Thymus (tissue), 2 donors: Measurements from ENCODE around the gene GNG10. TPM values are rescaled to one million over a fixed set of nuclear protein-coding genes. Genes with fewer than 3 reads are reported as not detected.

ENCODE experiments used
- polyA plus RNA-seq: library from polyadenylated mRNA; stranded (reverse); fragments of 200-250 nt; gene quantifications from one replicate; pipeline ENCODE4 v1.2.3, GENCODE V29; 2013
- total RNA-seq: library from RNA; stranded (reverse); fragments of 120-200 nt; gene quantifications from one replicate; pipeline ENCODE4 v1.2.4, GENCODE V29; 2013
- donor health status: healthy.

The GNG10 gene
- total and polyA plus RNA-seq, 2 donors: 19.5 to 68.0 TPM

Other genes starting within 250 kb of the GNG10 start
- 24.2 TPM for gene ECPAS, start 177.2 kb upstream of the GNG10 start, total RNA-seq
- 21.3 TPM for gene ECPAS, start 177.2 kb upstream of the GNG10 start, polyA plus RNA-seq
- gene ZNF483, start 136.4 kb upstream of the GNG10 start, total RNA-seq: 2.6 TPM
- gene ZNF483, start 136.4 kb upstream of the GNG10 start, polyA plus RNA-seq: 1.1 TPM
- 8.0 TPM for gene PTGR1, start 62.0 kb upstream of the GNG10 start, total RNA-seq
- gene PTGR1, start 62.0 kb upstream of the GNG10 start, polyA plus RNA-seq: 16.5 TPM
- gene DNAJC25, start 30.3 kb upstream of the GNG10 start, total RNA-seq: 3.5 TPM
- 8.8 TPM for gene DNAJC25, start 30.3 kb upstream of the GNG10 start, polyA plus RNA-seq
- under 0.01 TPM for gene SHOC1, start 133.3 kb downstream of the GNG10 start, total RNA-seq
- 0.14 TPM for gene SHOC1, start 133.3 kb downstream of the GNG10 start, polyA plus RNA-seq
- 32.9 TPM for gene UGCG, start 235.2 kb downstream of the GNG10 start, total RNA-seq
- gene UGCG, start 235.2 kb downstream of the GNG10 start, polyA plus RNA-seq: 37.1 TPM